GM12878 (cell line): ENCODE data around the gene IFNG-AS1. TPM values are rescaled to one million over a fixed set of nuclear protein-coding genes. Genes with fewer than 3 reads are reported as not detected.

ENCODE experiments used
- ATAC-seq: fragments of 200-7000 bp; cut with Tn5 transposase; 3 replicates; pipeline ENCODE4 v1.9.1; 2020; ENCODE audit warnings: mild to moderate bottlenecking, moderate library complexity
- BruUV-seq: library from RNA; stranded (reverse); fragments of 400-500 nt; replicated peaks from 2 replicates; lab custom pipeline; 2021; lab: Mats Ljungman, UMichigan
- CTCF ChIA-PET: fragments of 300-600 bp; sonication (Branson Sonifier 250); formaldehyde crosslinking; extraction: SDS; loops from one replicate; lab custom pipeline; 2021; ENCODE audit warnings: inconsistent platforms; lab: Yijun Ruan, JAX
- POLR2A ChIA-PET: fragments of 350-600 bp; formaldehyde crosslinking; extraction: SDS; loops from one replicate; lab custom pipeline; 2021; ENCODE audit warnings: inconsistent platforms; lab: Charles Lee
- RAD21 ChIA-PET: fragments of 300-600 bp; sonication (Branson Sonifier 250); formaldehyde crosslinking; loops from one replicate; lab custom pipeline; 2023; ENCODE audit warnings: antibody characterized with exemption; ENCODE audit not compliant: unreplicated experiment; lab: Charles Lee
- SMC1A ChIA-PET: fragments of 300-600 bp; sonication (Branson Sonifier 250); formaldehyde crosslinking; loops from one replicate; lab custom pipeline; 2023; ENCODE audit not compliant: unreplicated experiment, uncharacterized antibody; lab: Charles Lee
- DNase-seq: peaks from one replicate; pipeline ENCODE4 v3.0.0-alpha.2; 2011; ENCODE audit warnings: low read depth, low spot score
- FAIRE-seq: peaks from 3 replicates; lab custom pipeline; 2011; peaks lifted over from hg19 to GRCh38; lab: Jason Lieb, UNC
- H2AFZ ChIP-seq: 2 replicates; pipeline ENCODE4 v1.6.0; 2011; ENCODE audit warnings: low read depth, low read length, control low read depth; ENCODE audit not compliant: control insufficient read depth
- H3K27ac ChIP-seq: 2 replicates; pipeline ENCODE4 v1.5.1; 2011; ENCODE audit warnings: control low read depth; ENCODE audit not compliant: control insufficient read depth, insufficient read depth
- H3K27me3 ChIP-seq, 2 experiments: replicated peaks in 1 of 2; 2 replicates each; pipeline versions ENCODE4 v1.6.0 to v1.6.1; 2011; ENCODE audit warnings: low read length in 1 of 2; ENCODE audit not compliant: control insufficient read depth in 2 of 2, insufficient read depth in 2 of 2
- H3K36me3 ChIP-seq, 2 experiments: 2 replicates each; pipeline ENCODE4 v1.5.1; 2011; ENCODE audit warnings: low read length in 1 of 2; ENCODE audit not compliant: control insufficient read depth in 2 of 2, insufficient read depth in 2 of 2
- H3K4me1 ChIP-seq: 2 replicates; pipeline ENCODE4 v1.6.1; 2011; ENCODE audit warnings: mild to moderate bottlenecking, low read length, moderate library complexity, mixed read lengths; ENCODE audit not compliant: control insufficient read depth, insufficient read depth
- H3K4me2 ChIP-seq: 2 replicates; pipeline ENCODE4 v1.6.0; 2011; ENCODE audit warnings: control low read depth; ENCODE audit not compliant: control insufficient read depth, insufficient read depth
- H3K4me3 ChIP-seq: fragments of 200-600 bp; sonication (generic); 2 replicates; pipeline ENCODE4 v1.5.1; 2016
- H3K79me2 ChIP-seq: 2 replicates; pipeline ENCODE4 v1.6.0; 2011; ENCODE audit warnings: low read length; ENCODE audit not compliant: control insufficient read depth, insufficient read depth
- H3K9ac ChIP-seq: 2 replicates; pipeline ENCODE4 v1.8.0; 2011; ENCODE audit warnings: low read length, control low read depth, mixed read lengths; ENCODE audit not compliant: control insufficient read depth, insufficient read depth
- H3K9me3 ChIP-seq: replicated peaks from 3 replicates; pipeline ENCODE4 v1.5.1; 2011; ENCODE audit warnings: mild to moderate bottlenecking, low read length; ENCODE audit not compliant: control insufficient read depth, insufficient read depth
- H4K20me1 ChIP-seq: 2 replicates; pipeline ENCODE4 v1.6.0; 2011; ENCODE audit not compliant: control insufficient read depth, insufficient read depth
- ATF2 ChIP-seq: IDR thresholded peaks from 2 replicates; pipeline ENCODE4 v1.6.1; 2012; ENCODE audit warnings: low read length, inconsistent platforms
- EP300 ChIP-seq, 2 experiments: fragments of 150-350 bp in 1 of 2; IDR thresholded peaks; 2 replicates each; pipeline ENCODE4 v1.6.1; 2011 to 2012; ENCODE audit warnings: low read depth in 2 of 2, low read length in 2 of 2, borderline replicate concordance in 1 of 2, improper control_type of control experiment in 1 of 2, inconsistent platforms in 1 of 2; ENCODE audit not compliant: control insufficient read depth in 1 of 2
- EZH2 ChIP-seq: IDR thresholded peaks from 2 replicates; pipeline ENCODE4 v1.6.1; 2012; ENCODE audit warnings: low read depth, mild to moderate bottlenecking, control low read depth, inconsistent platforms, low read length, borderline replicate concordance; ENCODE audit not compliant: control insufficient read depth
- FOXM1 ChIP-seq: IDR thresholded peaks from 2 replicates; pipeline ENCODE4 v1.6.1; 2012; ENCODE audit warnings: low read depth, mild to moderate bottlenecking, inconsistent platforms, low read length, moderate library complexity
- PBX3 ChIP-seq: IDR thresholded peaks from 2 replicates; pipeline ENCODE4 v1.6.1; 2011; ENCODE audit warnings: mild to moderate bottlenecking, low read depth, low read length, moderate library complexity; ENCODE audit not compliant: insufficient replicate concordance
- RELB ChIP-seq: fragments of 450-650 bp; IDR thresholded peaks from 2 replicates; pipeline ENCODE4 v1.6.1; 2017; ENCODE audit warnings: low read depth, mild to moderate bottlenecking, moderate library complexity
- RUNX3 ChIP-seq: IDR thresholded peaks from 2 replicates; pipeline ENCODE4 v1.6.1; 2012; ENCODE audit warnings: low read length, inconsistent platforms
- WGBS: methylation state at CpG from one replicate; pipeline ENCODE4 v1.1.6; 2016; ENCODE audit warnings: low lambda C conversion rate; ENCODE audit not compliant: insufficient replicate concordance, insufficient coverage; ENCODE audit errors: missing lambda C conversion rate; 5-methylcytosine and 5-hydroxymethylcytosine counted together
- in situ Hi-C: fragments of 300-500 bp; cut with MboI; formaldehyde crosslinking; loops from 9 replicates; pipeline ENCODE4 v1.14.3; 2018; ENCODE audit warnings: mixed read lengths
- intact Hi-C: fragments of 100-400 bp; cut with micrococcal nuclease; formaldehyde crosslinking; loops from one replicate; pipeline ENCODE4 v1.14.2; 2022; ENCODE audit not compliant: unreplicated experiment
- polyA plus RNA-seq, 11 experiments: library from polyadenylated mRNA; depleted of rRNA in 4 of 11; unstranded in 6 of 11; stranded (reverse) in 5 of 11; fragments of >200 nt; fragmentation: Nextera tagmentation in 4 of 11; fragmentation: Illumina TruSeq in 1 of 11; extraction: Ambion mirVana in 4 of 11; extraction: Trizol in 1 of 11; gene quantifications; 1 replicate in 1 of 11; 2 replicates in 10 of 11; pipeline versions ENCODE4 v1.2.1 to v1.2.3, GENCODE V29; 2011 to 2016; ENCODE audit warnings: inconsistent platforms in 2 of 11, missing spikeins in 2 of 11, low read depth in 1 of 11
- total RNA-seq, 4 experiments: library from RNA; depleted of rRNA in 3 of 4; stranded (reverse); fragments of >200 nt in 3 of 4; fragmentation: Illumina TruSeq in 1 of 4; extraction: Trizol in 1 of 4; gene quantifications; 2 replicates each; pipeline versions ENCODE4 v1.2.1 to v1.2.3, GENCODE V29; 2013 to 2021

The IFNG-AS1 gene
- total and polyA plus RNA-seq, 10 of the 15 experiments (the other 5 are each of a cell fraction or from before 2014, with no cell fraction given) = 0.40 to 1.9 (median 1.3) TPM

GRCh38 chr12:67981287-67982162, 7.7 kb upstream of the IFNG-AS1 start:
- ATAC-seq (no peak; the same call in 2 of the 3 replicates), FAIRE-seq (no peak), DNase-seq (no peak)
- no peaks in the 10 kb centered on the region for H3K79me2 ChIP-seq
- H3K4me2 ChIP-seq = no peak overlapping the region
- intact Hi-C loops = no loop called here
- 55% methylated on average over 4 of the region's 4 CpGs for WGBS
- in situ Hi-C loops = no loop called here
- H3K4me1 ChIP-seq = no peaks in the 10 kb centered on the region
- CTCF ChIA-PET = interaction anchor here (1.1 to 1.7 kb wide), 4 partner anchors 10 to 39 kb away, joined by 3 to 6 read pairs (median 3); no protein-coding TSS in a partner anchor
- H3K9me3 ChIP-seq = no peaks in the 10 kb centered on the region; the same call in 1 of the 3 replicates
- H4K20me1 ChIP-seq = no peaks in the 10 kb centered on the region
- BruUV-seq = no TSS peak
- no peaks in the 10 kb centered on the region for H3K36me3 ChIP-seq
- POLR2A ChIA-PET = interaction anchor here (1.1 to 1.5 kb wide), 3 partner anchors 9 to 30 kb away, joined by 3 to 7 read pairs (median 4); no protein-coding TSS in a partner anchor
- RAD21 ChIA-PET = interaction anchor here (0.8 to 2.8 kb wide), 4 partner anchors 10 to 59 kb away, joined by 3 to 7 read pairs (median 4); no protein-coding TSS in a partner anchor
- no peak overlapping the region for H3K4me3 ChIP-seq
- no peak overlapping the region for H2AFZ ChIP-seq
- H3K27ac ChIP-seq = no peak overlapping the region
- SMC1A ChIA-PET = interaction anchor here (1.2 to 4.1 kb wide), 6 partner anchors 9 to 59 kb away, joined by 4 to 23 read pairs (median 12); partner anchors contain the start of gene IFNG-AS1
- H3K27me3 ChIP-seq = no peaks in the 10 kb centered on the region
- TF ChIP-seq RUNX3 (peak; percentile 23; the same call in 1 of the 2 replicates), FOXM1 (no peak), EZH2 (no peak), EP300 (IDR thresholded peaks at IDR 0.05; ENCODE audit: borderline replicate concordance in 1 of 2, control insufficient read depth in 1 of 2, low read depth in 2 of 2, low read length in 2 of 2) (no peak), PBX3 (no peak), ATF2 (no peak), RELB (no peak)
- H3K9ac ChIP-seq = no peak overlapping the region
